Measurements from ENCODE around the gene PARD6G.
"Not testable (repeated sequence)": the region's sequence is repeated elsewhere in the genome, so short reads cannot be mapped to it uniquely, and the experiment has no call there.

- TF ChIP-seq, protein P1, sequence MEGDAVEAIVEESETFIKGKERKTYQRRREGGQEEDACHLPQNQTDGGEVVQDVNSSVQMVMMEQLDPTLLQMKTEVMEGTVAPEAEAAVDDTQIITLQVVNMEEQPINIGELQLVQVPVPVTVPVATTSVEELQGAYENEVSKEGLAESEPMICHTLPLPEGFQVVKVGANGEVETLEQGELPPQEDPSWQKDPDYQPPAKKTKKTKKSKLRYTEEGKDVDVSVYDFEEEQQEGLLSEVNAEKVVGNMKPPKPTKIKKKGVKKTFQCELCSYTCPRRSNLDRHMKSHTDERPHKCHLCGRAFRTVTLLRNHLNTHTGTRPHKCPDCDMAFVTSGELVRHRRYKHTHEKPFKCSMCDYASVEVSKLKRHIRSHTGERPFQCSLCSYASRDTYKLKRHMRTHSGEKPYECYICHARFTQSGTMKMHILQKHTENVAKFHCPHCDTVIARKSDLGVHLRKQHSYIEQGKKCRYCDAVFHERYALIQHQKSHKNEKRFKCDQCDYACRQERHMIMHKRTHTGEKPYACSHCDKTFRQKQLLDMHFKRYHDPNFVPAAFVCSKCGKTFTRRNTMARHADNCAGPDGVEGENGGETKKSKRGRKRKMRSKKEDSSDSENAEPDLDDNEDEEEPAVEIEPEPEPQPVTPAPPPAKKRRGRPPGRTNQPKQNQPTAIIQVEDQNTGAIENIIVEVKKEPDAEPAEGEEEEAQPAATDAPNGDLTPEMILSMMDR (IDR thresholded peaks at IDR 0.05), result not testable (repeated sequence)
- not testable (repeated sequence) for TF ChIP-seq POLR2A, POLR2AphosphoS5 (IDR thresholded peaks at IDR 0.05)
Measured at GRCh38 chr18:80164727-80165355, 82.5 kb downstream of the PARD6G start.
